IPS-15b (cell line): ENCODE measurements around the gene SATB2.

Experiments
- H3K27me3 ChIP-seq: one replicate; pipeline ENCODE4 v1.6.1; 2013; ENCODE audit warnings: low read length; ENCODE audit not compliant: control insufficient read depth, insufficient read depth
- H3K36me3 ChIP-seq: one replicate; pipeline ENCODE4 v1.6.1; 2013; ENCODE audit warnings: low read length; ENCODE audit not compliant: control insufficient read depth, insufficient read depth
- H3K4me1 ChIP-seq: one replicate; pipeline ENCODE4 v1.6.1; 2013; ENCODE audit warnings: mild to moderate bottlenecking, low read length; ENCODE audit not compliant: control insufficient read depth, insufficient read depth
- H3K4me3 ChIP-seq: one replicate; pipeline ENCODE4 v1.5.1; 2013; ENCODE audit warnings: low read depth, low read length
- H3K9ac ChIP-seq: one replicate; pipeline ENCODE4 v1.6.1; 2013; ENCODE audit warnings: low read depth, mild to moderate bottlenecking, low read length
- H3K9me3 ChIP-seq: one replicate; pipeline ENCODE4 v1.6.1; 2013; ENCODE audit warnings: mild to moderate bottlenecking, low read length; ENCODE audit not compliant: control insufficient read depth, insufficient read depth

The SATB2 gene

DNA sequence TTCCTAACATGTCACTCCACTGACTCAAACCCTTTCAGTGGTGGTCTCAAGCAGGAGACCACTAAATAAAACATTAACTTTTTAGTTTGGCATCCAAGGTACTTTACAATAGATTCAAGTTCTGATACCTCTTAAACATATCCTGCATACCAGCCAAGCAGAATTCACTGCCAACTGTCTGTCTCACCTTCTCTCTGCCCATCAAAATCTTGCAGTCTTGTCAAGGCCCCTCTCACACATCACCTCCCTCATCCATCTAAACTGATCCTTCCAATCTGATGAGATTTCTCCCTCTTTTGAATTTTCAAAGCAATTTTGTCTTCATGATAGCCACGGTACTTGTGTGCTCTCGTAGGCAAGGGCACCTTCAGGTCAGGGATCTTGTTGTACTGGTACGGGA is 43.7 kb downstream of the SATB2 start:
- Histone ChIP-seq H3K36me3 (no peaks in the 10 kb centered on the region), H3K9ac (no peak overlapping the region), H3K27me3 (no peaks in the 10 kb centered on the region), H3K4me1 (peaks cover 8% of the 10 kb centered on the region), H3K9me3 (no peaks in the 10 kb centered on the region), H3K4me3 (no peak overlapping the region)

DNA sequence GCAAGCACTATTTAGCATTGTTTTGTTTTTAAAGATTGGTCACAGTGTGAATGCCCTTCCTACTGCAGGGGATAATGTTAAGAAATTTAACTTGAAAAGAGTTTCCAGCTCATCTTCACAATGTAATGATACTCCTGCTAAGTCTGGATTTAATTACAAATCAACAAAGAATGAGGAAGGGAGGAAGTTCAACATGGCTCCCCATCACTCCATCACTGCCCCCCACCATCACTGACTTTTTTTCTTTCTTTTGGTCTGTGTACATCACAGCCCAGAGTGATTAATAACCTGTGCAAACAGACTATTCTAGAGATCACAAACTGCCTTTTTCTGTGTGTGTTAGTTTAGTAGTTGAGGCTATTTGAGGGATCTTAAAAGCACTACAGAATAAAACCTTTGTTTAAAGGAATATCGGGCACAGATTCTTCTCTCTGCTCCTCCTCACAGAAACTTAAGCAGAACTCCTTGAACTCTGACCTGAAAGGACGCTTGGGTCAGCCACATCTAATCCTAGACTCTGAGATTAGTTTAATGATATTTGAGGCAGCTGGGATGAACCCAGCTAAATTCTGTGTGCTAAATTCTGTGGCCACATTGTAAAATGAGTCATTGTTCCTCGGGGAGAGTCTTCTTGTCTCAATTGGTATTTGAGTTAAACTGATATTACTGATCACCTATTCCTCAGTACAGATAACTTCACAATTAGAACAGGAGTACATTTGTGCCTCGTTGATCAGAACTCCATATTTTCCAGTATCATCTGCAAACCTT is 47.8 kb downstream of the SATB2 start:
- no peak overlapping the region for H3K9ac ChIP-seq
- no peak overlapping the region for H3K4me3 ChIP-seq
- H3K9me3 ChIP-seq, result no peaks in the 10 kb centered on the region
- no peaks in the 10 kb centered on the region for H3K36me3 ChIP-seq
- peaks cover 8% of the 10 kb centered on the region for H3K4me1 ChIP-seq
- no peaks in the 10 kb centered on the region for H3K27me3 ChIP-seq

GRCh38 chr2:199407421-199407820 is 50.3 kb downstream of the SATB2 start:
- Histone ChIP-seq H3K4me3 (no peak overlapping the region), H3K9me3 (no peaks in the 10 kb centered on the region), H3K36me3 (no peaks in the 10 kb centered on the region), H3K27me3 (no peaks in the 10 kb centered on the region), H3K4me1 (peaks cover 8% of the 10 kb centered on the region), H3K9ac (no peak overlapping the region)

DNA sequence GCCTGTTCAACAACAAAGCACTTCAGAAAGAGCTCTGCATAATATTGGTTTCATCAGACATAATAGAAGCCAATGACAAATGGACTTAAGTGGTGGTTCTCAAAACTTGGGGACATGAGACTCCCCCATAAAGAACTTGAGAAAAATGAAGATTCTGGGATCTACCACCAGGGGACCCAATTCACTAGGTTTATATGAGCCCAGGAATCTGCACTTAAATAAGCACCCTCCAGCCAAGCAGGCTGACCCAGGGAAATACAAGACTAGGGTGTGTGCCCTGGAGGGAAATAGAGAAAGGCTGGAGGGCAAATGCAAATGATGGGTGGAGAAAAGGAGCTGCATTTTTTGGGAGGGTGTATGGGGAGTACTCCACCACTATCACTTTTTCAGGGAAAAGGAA is 52.5 kb downstream of the SATB2 start:
- Histone ChIP-seq H3K9me3 (no peaks in the 10 kb centered on the region), H3K27me3 (no peaks in the 10 kb centered on the region), H3K4me3 (no peak overlapping the region)

GRCh38 chr2:199404841-199405240 is 52.9 kb downstream of the SATB2 start:
- Histone ChIP-seq H3K9ac (no peak overlapping the region), H3K4me3 (no peak overlapping the region), H3K27me3 (no peaks in the 10 kb centered on the region), H3K4me1 (peaks cover 5% of the 10 kb centered on the region), H3K9me3 (no peaks in the 10 kb centered on the region), H3K36me3 (no peaks in the 10 kb centered on the region)

More for the DNA sequence above, 52.5 kb downstream of the SATB2 start:
- H3K36me3 ChIP-seq, result no peaks in the 10 kb centered on the region
- peaks cover 8% of the 10 kb centered on the region for H3K4me1 ChIP-seq
- no peak overlapping the region for H3K9ac ChIP-seq

GRCh38 chr2:199395311-199395710 is 62.4 kb downstream of the SATB2 start:
- Histone ChIP-seq H3K9ac (no peak overlapping the region), H3K4me1 (peaks cover 3% of the 10 kb centered on the region), H3K9me3 (no peaks in the 10 kb centered on the region), H3K27me3 (no peaks in the 10 kb centered on the region), H3K36me3 (no peaks in the 10 kb centered on the region), H3K4me3 (no peak overlapping the region)

GRCh38 chr2:199392363-199392762 is 65.4 kb downstream of the SATB2 start:
- no peaks in the 10 kb centered on the region for H3K9me3 ChIP-seq
- no peaks in the 10 kb centered on the region for H3K4me1 ChIP-seq
- H3K36me3 ChIP-seq, result no peaks in the 10 kb centered on the region
- no peak overlapping the region for H3K9ac ChIP-seq
- H3K4me3 ChIP-seq, result no peak overlapping the region
- no peaks in the 10 kb centered on the region for H3K27me3 ChIP-seq

- Histone ChIP-seq H3K27me3 (no peaks in the 10 kb centered on the region), H3K4me3 (no peak overlapping the region), H3K9me3 (no peaks in the 10 kb centered on the region), H3K9ac (no peak overlapping the region), H3K4me1 (no peaks in the 10 kb centered on the region), H3K36me3 (no peaks in the 10 kb centered on the region)
These were observed 68.9 kb downstream of the SATB2 start for GRCh38 chr2:199388728-199389268.

- no peaks in the 10 kb centered on the region for H3K27me3 ChIP-seq
These were observed 73.7 kb downstream of the SATB2 start for GRCh38 chr2:199384043-199384442.

GRCh38 chr2:199383021-199383420 is 74.7 kb downstream of the SATB2 start:
- Histone ChIP-seq H3K9ac (no peak overlapping the region), H3K9me3 (no peaks in the 10 kb centered on the region), H3K4me1 (no peaks in the 10 kb centered on the region), H3K4me3 (no peak overlapping the region), H3K27me3 (no peaks in the 10 kb centered on the region), H3K36me3 (no peaks in the 10 kb centered on the region)

More at GRCh38 chr2:199384043-199384442, 73.7 kb downstream of the SATB2 start:
- Histone ChIP-seq H3K4me1 (no peaks in the 10 kb centered on the region), H3K4me3 (no peak overlapping the region), H3K36me3 (no peaks in the 10 kb centered on the region), H3K9me3 (no peaks in the 10 kb centered on the region), H3K9ac (no peak overlapping the region)

- Histone ChIP-seq H3K27me3 (no peaks in the 10 kb centered on the region), H3K4me3 (no peak overlapping the region), H3K9ac (no peak overlapping the region), H3K36me3 (no peaks in the 10 kb centered on the region), H3K9me3 (no peaks in the 10 kb centered on the region), H3K4me1 (no peaks in the 10 kb centered on the region)
These were observed 75.6 kb downstream of the SATB2 start for GRCh38 chr2:199382091-199382490.

DNA sequence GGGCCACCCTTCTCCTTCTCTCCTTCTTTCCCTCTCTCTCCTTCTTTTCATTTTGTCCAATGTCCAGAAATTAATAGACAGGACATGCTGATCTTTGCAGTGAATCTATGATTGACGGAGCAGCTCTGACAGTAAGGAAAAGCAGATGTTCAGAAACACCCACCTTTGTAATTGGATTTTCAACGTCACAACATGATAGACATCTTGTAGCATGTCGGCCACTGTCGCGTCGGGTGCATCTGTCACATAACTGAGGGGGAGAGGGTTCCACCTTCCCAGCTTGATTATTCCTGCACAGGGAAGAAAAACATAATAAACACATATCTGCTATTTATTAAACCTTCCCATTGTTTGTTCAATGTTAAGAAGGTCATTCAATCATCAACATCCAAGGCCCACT is 76.2 kb downstream of the SATB2 start:
- Histone ChIP-seq H3K4me3 (no peak overlapping the region), H3K36me3 (no peaks in the 10 kb centered on the region), H3K9me3 (no peaks in the 10 kb centered on the region), H3K27me3 (no peaks in the 10 kb centered on the region), H3K9ac (no peak overlapping the region), H3K4me1 (no peaks in the 10 kb centered on the region)
